HepG2 (cell line): Measurements from ENCODE around the gene SLC22A31. TPM values are rescaled to one million over a fixed set of nuclear protein-coding genes. Genes with fewer than 3 reads are reported as not detected.

Source experiments
- CEBPG ChIP-seq: IDR thresholded peaks from 2 replicates; pipeline ENCODE4 v1.6.1; 2016
- DR1 ChIP-seq: sonication (generic); formaldehyde crosslinking; IDR thresholded peaks from 2 replicates; pipeline ENCODE4 v1.8.0; 2021; ENCODE audit warnings: mild to moderate bottlenecking, missing genetic modification reagents, inconsistent platforms
- IKZF5 ChIP-seq: IDR thresholded peaks from 2 replicates; pipeline ENCODE4 v1.6.1; 2018; ENCODE audit warnings: missing genetic modification reagents, mild to moderate bottlenecking, missing compliant biosample characterization
- KIAA2018 ChIP-seq: sonication (generic); formaldehyde crosslinking; IDR thresholded peaks from 2 replicates; pipeline ENCODE4 v1.5.0; 2020; ENCODE audit warnings: mild to moderate bottlenecking, missing genetic modification reagents, borderline replicate concordance
- MAFG ChIP-seq: sonication (generic); formaldehyde crosslinking; IDR thresholded peaks from 2 replicates; pipeline ENCODE4 v1.5.1; 2020; ENCODE audit warnings: mild to moderate bottlenecking, missing genetic modification reagents
- NR2F6 ChIP-seq, 2 experiments: IDR thresholded peaks; 2 replicates each; pipeline ENCODE4 v1.6.1; 2016; ENCODE audit warnings: antibody characterized with exemption in 1 of 2, mild to moderate bottlenecking in 1 of 2
- PITX1 ChIP-seq: sonication (generic); formaldehyde crosslinking; IDR thresholded peaks from 2 replicates; pipeline ENCODE4 v1.5.1; 2020; ENCODE audit warnings: mild to moderate bottlenecking, missing genetic modification reagents
- RCOR2 ChIP-seq: IDR thresholded peaks from 2 replicates; pipeline ENCODE4 v1.6.1; 2016; ENCODE audit warnings: missing biosample characterization, missing genetic modification reagents
- SCMH1 ChIP-seq: sonication (generic); formaldehyde crosslinking; IDR thresholded peaks from 2 replicates; pipeline ENCODE4 v1.9.0; 2021; ENCODE audit warnings: missing genetic modification reagents, mild to moderate bottlenecking, borderline replicate concordance
- U2AF1 ChIP-seq: fragments of 200-400 bp; formaldehyde crosslinking; optimal IDR thresholded peaks from 2 replicates; pipeline ENCODE3; 2017; ENCODE audit warnings: mild to moderate bottlenecking, low read depth, low read length
- ZFP36L2 ChIP-seq: sonication (generic); formaldehyde crosslinking; IDR thresholded peaks from 2 replicates; pipeline ENCODE4 v1.4.0; 2020; ENCODE audit warnings: missing genetic modification reagents
- ZKSCAN8 ChIP-seq: IDR thresholded peaks from 2 replicates; pipeline ENCODE4 v1.6.1; 2016; ENCODE audit warnings: borderline replicate concordance, missing genetic modification reagents, missing compliant biosample characterization
- ZNF335 ChIP-seq: sonication (generic); formaldehyde crosslinking; IDR thresholded peaks from 2 replicates; pipeline ENCODE4 v1.4.0; 2020; ENCODE audit warnings: missing genetic modification reagents
- ZNF746 ChIP-seq: sonication (generic); formaldehyde crosslinking; IDR thresholded peaks from 2 replicates; pipeline ENCODE4 v1.8.0; 2022; ENCODE audit warnings: mild to moderate bottlenecking, missing genetic modification reagents
- ZNF816 ChIP-seq: sonication (generic); formaldehyde crosslinking; IDR thresholded peaks from 2 replicates; pipeline ENCODE4 v1.8.0; 2022; ENCODE audit warnings: missing genetic modification reagents, mild to moderate bottlenecking, borderline replicate concordance
- polyA plus RNA-seq, 8 experiments: library from polyadenylated mRNA; depleted of rRNA in 3 of 8; stranded (reverse) in 7 of 8; unstranded in 1 of 8; fragments of >200 nt; fragmentation: Illumina TruSeq in 4 of 8; extraction: Trizol in 4 of 8; gene quantifications; 2 replicates each; pipeline versions ENCODE4 v1.2.1 to v1.2.3, GENCODE V29; 2011 to 2016; ENCODE audit warnings: low read depth in 4 of 8, missing spikeins in 1 of 8, mixed read lengths in 1 of 8; ENCODE audit not compliant: insufficient read depth in 1 of 8
- total RNA-seq, 5 experiments: library from RNA; depleted of rRNA; stranded (reverse); fragments of >200 nt; fragmentation: Illumina TruSeq; extraction: Trizol; gene quantifications; 2 replicates each; pipeline ENCODE4 v1.2.3, GENCODE V29; 2016; ENCODE audit warnings: low read depth in 1 of 5
- TF ChIP-seq, protein P1 (sequence below): sonication (generic); formaldehyde crosslinking; IDR thresholded peaks from 2 replicates; pipeline ENCODE4 v1.5.1; 2020; ENCODE audit warnings: mild to moderate bottlenecking, missing genetic modification reagents, moderate library complexity

SLC22A31 gene
- total and polyA plus RNA-seq, 2 of the 13 experiments (the other 11 are each of a cell fraction or from before 2014, with no cell fraction given) = 67.3 to 83.3 TPM

GRCh38 chr16:89200124-89200849, at the start of gene SLC22A31 (continued):
- no peak for TF ChIP-seq KIAA2018 (CRISPR knock-in tag)
- TF ChIP-seq MAFG (CRISPR knock-in tag) = no peak
- no peak for TF ChIP-seq ZKSCAN8 (CRISPR knock-in tag)
- TF ChIP-seq RCOR2 = no peak
- TF ChIP-seq ZFP36L2 = no peak
- peak; percentile 80 for TF ChIP-seq PITX1
- TF ChIP-seq NR2F6 (IDR thresholded peaks at IDR 0.05) = peak; percentile 99
- peak; percentile 100 for TF ChIP-seq NR2F6 (CRISPR knock-in tag; IDR thresholded peaks at IDR 0.05)
- TF ChIP-seq ZNF746 = peak; percentile 75; the same call in 1 of the 2 replicates
- 0 out of 2 replicates have a peak, but pooled peaks have one; percentile 57 for TF ChIP-seq DR1 (CRISPR knock-in tag)
- TF ChIP-seq CEBPG (CRISPR knock-in tag) = peak; percentile 41; the same call in 1 of the 2 replicates
- peak; percentile 15; the same call in 1 of the 2 replicates for TF ChIP-seq IKZF5 (CRISPR knock-in tag)
- peak; percentile 90 for TF ChIP-seq U2AF1
- no peak for TF ChIP-seq ZNF816 (CRISPR knock-in tag)
- peak; percentile 59; the same call in 1 of the 2 replicates for TF ChIP-seq ZNF335 (CRISPR knock-in tag)
- TF ChIP-seq, protein P1, sequence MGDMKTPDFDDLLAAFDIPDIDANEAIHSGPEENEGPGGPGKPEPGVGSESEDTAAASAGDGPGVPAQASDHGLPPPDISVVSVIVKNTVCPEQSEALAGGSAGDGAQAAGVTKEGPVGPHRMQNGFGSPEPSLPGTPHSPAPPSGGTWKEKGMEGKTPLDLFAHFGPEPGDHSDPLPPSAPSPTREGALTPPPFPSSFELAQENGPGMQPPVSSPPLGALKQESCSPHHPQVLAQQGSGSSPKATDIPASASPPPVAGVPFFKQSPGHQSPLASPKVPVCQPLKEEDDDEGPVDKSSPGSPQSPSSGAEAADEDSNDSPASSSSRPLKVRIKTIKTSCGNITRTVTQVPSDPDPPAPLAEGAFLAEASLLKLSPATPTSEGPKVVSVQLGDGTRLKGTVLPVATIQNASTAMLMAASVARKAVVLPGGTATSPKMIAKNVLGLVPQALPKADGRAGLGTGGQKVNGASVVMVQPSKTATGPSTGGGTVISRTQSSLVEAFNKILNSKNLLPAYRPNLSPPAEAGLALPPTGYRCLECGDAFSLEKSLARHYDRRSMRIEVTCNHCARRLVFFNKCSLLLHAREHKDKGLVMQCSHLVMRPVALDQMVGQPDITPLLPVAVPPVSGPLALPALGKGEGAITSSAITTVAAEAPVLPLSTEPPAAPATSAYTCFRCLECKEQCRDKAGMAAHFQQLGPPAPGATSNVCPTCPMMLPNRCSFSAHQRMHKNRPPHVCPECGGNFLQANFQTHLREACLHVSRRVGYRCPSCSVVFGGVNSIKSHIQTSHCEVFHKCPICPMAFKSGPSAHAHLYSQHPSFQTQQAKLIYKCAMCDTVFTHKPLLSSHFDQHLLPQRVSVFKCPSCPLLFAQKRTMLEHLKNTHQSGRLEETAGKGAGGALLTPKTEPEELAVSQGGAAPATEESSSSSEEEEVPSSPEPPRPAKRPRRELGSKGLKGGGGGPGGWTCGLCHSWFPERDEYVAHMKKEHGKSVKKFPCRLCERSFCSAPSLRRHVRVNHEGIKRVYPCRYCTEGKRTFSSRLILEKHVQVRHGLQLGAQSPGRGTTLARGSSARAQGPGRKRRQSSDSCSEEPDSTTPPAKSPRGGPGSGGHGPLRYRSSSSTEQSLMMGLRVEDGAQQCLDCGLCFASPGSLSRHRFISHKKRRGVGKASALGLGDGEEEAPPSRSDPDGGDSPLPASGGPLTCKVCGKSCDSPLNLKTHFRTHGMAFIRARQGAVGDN (CRISPR knock-in tag) = peak; percentile 92
- no peak for TF ChIP-seq SCMH1
